Erythroblast (primary cell): ENCODE results near the gene ELF2.

Experiments used
- GATA1 ChIP-seq: IDR thresholded peaks from 2 replicates; pipeline ENCODE4 v1.6.1; 2011; ENCODE audit warnings: low read depth, mild to moderate bottlenecking, control low read depth, low read length, moderate library complexity
- POLR2A ChIP-seq: IDR thresholded peaks from 2 replicates; pipeline ENCODE4 v1.6.1; 2011; ENCODE audit warnings: mild to moderate bottlenecking, low read length

GRCh38 chr4:139200506-139200905 lies 23.5 kb upstream of the ELF2 start:
- no peak for TF ChIP-seq POLR2A
- no peak for TF ChIP-seq GATA1
